ENCODE results near the gene THSD4.
"Not testable (repeated sequence)": the region's sequence is repeated elsewhere in the genome, so short reads cannot be mapped to it uniquely, and the experiment has no call there.

The THSD4 gene

DNA sequence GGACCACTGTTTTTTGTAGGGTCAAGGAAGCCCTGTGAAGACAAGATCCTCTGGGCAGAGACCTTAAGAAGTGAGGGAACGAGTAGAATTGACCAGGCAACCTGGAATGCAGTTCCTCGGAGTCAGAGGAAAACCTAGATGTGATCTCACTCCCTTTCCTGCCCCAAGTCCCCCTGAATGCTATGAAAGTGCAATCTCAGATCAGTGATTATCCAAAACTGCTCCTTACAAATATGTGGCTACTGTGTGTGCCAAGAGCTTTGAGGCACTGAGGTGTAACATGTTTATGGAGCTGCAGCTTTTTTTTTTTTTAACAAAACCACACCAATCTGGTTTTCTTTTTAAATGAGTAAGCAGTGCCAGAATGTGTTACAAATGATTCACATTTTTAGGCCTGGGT is 35.8 kb downstream of the THSD4 start:
- DNase-seq = no peak

DNA sequence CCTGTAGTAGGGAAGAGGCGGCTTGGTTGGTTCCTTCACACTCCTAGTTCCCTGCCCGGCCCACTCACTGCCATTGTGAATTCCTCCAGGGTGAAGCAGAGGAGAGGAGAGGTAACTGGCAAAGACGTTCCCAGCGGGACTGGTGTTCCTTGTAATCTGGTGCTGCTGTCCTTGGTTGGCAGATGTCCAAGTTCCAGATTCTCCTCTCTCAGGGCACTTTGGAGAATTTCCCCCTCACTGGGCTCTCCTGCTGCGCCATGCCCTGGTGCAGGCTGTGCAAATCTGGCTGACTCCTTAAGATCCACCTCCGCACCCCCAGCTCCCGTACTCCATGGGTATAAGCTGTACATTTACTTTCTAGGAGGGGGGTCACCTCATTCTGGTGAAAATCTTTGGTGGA is 37.3 kb downstream of the THSD4 start:
- DNase-seq = no peak

DNA sequence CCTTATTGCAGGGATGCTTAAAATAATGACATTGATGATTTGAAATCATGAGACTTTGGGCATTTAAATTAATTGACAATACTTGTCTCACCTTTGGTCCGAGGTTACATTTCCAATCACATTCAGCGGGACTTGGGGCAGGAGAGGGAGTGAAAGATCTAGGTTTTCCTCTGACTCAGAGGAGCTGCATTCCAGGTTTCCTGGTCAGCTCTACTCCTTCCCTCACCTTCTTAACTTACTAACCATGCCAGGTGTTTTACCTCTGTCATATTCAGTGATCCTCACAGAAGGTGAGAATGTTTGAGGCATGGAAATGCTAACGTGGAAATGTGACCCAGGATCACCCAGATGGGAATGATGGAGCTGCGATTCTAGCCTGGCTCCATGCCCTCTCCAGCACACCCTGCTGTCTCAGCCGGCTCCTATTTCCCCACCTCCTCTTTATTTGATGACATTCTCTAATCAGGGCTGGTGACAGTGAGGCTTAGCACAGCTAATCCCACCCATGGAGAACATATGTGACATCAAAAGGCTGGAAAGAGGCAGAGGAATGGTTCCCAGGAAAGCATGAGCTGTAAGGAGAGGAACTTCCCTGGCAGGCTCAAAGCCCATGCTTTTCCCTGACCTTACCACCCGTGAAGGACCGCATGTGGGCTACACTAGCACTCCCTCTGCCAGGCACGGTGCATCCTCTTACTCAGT is 38.7 kb downstream of the THSD4 start:
- DNase-seq = no peak

DNA sequence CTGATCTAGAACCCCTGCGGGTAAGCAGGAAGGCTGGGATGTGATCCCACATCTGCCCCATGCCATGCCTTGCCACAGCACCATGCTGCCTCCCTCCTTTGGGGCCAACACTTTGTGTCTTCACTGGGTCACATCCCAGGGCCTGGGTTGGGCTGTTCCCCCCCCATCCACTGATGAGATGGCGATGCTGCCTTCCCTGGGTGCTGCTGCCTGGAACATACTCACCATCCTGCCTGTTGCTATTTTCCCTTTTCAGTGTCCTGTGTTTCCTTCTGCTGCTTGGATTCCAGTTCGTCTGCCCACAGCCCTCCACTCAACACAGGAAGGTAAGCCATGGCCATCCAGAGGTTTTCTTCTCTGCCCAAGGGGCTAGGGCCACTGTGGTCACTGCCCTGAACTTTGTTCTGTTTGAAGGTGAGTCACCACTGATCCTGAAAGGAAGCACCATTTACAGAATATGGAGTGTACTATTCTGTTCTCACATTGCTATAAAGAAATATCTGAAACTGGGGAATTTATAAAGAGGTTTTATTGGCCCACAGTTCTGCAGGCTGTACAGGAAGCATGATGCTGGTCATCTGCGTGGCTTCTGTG is 39.4 kb downstream of the THSD4 start:
- no peak for DNase-seq

DNA sequence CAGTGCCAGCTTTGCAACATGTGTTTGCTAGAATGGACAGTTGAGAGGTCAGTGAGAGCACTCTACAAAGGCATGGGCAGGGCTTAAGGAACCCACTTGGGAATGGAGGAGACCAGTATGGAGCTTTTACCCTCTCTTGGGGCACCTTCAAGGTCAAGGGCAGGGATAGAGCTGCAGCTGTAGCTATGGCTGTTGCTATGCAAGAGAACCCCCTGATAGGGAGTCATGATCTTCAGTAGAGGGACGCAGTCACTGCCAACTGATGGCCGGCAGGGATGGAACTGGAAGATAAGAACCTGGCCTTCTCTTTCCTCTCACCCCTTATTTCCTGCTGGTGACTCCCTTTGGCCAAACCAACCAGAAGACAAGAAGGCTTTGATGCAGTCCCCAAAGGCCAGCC is 40.3 kb downstream of the THSD4 start:
- DNase-seq = no peak

DNA sequence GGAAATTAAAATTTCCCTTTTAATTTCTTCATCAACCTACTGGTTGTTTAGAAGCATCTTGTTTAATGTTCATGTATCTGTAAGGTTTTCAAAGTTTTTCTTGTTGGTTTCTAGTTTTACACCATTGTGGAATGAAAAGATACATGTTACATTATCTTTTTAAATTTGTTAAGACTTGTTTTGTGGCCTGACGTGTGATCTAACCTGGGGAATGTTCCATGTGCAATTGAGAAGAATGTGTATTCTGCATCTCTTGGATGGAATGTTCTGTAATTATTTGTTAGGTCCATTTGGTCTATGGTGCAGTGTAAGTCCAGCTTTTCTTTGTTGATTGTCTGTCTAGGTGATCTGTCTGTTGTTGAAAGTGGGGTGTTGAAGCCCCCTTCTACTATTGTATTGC is 45.7 kb downstream of the THSD4 start:
- DNase-seq = no peak

DNA sequence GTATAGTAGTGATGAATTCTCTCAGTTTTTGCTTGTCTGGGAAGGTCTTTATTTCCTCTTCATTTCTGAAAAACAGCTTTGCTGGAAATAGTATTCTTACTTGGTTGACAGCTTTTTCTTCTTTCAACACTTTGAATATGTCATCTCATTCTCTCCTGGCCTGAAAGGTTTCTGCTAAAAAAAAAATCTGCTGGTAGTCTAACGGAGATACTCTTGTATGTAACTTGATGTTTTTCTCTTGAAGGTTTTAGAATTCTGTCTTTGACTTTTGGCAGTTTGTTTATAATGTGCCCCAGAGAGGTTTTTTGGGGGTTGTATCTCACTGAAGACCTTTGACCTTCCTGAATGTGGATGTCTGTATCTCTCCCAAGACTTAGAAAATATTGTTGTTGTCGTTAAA is 47.0 kb downstream of the THSD4 start:
- no peak for DNase-seq

DNA sequence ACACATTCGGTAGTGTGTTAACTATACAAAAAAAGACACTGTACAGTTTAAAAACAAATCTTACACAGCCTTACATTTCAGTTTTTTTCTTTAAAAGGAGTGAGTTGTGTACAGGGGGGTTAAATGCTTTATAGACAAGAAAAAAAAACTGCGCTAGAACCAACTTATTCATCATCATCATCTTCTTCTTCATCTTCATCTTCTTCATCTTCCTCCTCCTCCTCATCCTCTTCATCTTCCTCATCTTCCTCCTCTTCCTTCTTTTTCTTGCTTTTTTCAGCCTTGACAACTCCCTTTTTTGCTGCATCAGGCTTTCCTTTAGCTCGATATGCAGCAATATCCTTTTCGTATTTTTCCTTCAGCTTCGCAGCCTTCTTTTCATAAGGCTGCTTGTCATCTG is 49.3 kb downstream of the THSD4 start:
- DNase-seq = not testable (repeated sequence)

DNA sequence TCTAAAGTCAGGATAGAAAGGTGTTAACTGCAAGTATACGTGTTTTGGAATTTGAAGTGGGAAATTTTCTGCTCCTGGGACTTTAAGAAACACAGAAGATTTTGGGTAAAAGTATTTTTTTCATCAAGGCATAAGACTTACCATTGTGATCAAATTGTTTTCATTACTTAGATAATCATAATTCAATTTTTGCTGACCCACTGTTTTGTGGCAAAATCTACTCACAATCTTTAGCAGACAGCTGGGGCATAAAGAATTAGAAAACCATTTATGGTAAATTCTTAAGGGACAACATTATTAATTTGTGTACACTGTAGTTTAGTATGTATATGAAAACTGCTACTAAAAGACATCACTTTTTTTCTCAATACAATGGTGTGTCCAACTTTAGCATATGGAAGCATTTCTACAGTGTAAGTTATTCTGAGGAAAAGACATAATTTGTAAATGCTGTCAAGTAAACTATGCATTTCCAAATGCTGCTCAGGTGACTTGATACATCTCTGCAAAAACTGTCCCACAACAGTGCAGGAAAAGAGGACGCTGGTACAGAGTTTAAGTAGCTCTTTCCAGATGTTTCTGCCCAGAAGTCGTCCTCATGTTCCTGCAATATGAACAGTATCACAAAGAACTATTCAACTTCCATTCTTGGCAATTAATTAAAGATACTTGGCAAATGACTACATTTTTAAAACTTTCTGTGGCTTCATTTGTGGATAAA is 52.3 kb downstream of the THSD4 start:
- DNase-seq = no peak

DNA sequence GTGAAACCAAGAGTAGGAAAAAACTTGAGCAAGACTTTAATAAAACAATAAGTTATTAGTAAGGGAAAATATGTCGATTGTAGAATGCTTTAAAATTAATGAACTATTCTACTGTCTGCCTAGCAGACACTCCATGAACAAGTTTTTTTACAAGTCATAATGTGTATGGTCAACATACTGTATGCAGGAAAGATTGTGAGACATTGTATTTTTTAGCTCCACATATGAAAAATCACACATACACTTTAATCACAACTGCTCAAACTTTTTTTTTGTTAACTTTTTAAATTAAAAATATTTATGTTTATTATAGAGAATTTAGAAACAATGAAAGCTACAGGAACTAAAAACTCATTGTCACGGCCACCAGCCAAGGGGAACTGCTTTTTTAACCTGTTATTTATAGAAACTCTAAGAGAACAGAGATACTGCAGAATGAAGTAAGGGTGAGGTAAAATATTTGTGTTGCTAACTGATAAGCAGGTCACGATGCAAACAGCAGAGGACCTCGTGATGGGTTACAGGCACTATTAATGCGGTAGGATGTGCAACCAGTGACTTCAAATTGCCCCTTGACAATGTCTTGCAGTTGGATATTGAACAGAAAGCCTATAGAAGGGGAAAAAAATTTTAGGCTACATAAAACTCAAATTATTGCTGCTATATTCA is 53.0 kb downstream of the THSD4 start:
- DNase-seq = no peak

DNA sequence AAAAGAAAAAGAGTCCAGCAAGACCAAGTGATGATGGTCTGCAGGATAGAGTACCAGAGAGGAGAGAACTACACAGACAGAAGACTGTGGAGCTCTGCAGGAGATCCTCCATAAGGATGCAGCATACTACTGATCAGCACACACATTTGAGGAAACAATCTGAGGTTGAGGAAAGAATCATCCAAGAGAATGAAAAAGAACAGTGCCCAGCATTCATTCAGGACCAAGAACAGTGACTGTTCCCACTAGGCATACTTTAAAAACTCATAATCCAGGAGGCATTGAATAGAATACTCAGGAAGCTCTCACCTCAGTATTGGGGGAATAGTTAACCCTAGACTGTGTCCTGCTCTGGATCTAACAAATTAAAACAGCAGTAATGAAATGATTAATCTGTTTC is 54.9 kb downstream of the THSD4 start:
- no peak for DNase-seq

DNA sequence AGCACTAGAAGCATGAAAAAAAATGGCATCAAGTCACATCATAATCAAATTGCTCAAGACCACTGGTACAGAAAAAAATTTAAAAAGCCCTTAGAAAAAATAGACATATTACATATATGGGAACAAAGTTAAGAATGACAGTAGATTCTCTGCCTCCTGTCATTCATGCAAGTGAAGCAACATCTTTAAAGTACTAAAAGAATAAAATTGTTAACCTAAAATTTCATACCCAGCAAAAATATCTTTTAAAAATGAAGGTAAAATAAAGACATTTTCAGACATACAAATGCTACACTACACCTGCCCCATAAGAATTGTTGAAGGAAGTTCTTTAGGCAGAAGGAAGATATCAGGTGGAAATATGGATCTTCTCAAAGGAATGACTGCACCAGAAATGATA is 55.9 kb downstream of the THSD4 start:
- DNase-seq = no peak

DNA sequence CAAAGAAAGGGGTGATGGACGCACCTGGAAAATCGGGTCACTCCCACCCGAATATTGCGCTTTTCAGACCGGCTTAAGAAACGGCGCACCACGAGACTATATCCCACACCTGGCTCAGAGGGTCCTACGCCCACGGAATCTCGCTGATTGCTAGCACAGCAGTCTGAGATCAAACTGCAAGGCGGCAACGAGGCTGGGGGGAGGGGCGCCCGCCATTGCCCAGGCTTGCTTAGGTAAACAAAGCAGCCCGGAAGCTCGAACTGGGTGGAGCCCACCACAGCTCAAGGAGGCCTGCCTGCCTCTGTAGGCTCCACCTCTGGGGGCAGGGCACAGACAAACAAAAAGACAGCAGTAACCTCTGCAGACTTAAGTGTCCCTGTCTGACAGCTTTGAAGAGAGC is 59.1 kb downstream of the THSD4 start:
- not testable (repeated sequence) for DNase-seq

DNA sequence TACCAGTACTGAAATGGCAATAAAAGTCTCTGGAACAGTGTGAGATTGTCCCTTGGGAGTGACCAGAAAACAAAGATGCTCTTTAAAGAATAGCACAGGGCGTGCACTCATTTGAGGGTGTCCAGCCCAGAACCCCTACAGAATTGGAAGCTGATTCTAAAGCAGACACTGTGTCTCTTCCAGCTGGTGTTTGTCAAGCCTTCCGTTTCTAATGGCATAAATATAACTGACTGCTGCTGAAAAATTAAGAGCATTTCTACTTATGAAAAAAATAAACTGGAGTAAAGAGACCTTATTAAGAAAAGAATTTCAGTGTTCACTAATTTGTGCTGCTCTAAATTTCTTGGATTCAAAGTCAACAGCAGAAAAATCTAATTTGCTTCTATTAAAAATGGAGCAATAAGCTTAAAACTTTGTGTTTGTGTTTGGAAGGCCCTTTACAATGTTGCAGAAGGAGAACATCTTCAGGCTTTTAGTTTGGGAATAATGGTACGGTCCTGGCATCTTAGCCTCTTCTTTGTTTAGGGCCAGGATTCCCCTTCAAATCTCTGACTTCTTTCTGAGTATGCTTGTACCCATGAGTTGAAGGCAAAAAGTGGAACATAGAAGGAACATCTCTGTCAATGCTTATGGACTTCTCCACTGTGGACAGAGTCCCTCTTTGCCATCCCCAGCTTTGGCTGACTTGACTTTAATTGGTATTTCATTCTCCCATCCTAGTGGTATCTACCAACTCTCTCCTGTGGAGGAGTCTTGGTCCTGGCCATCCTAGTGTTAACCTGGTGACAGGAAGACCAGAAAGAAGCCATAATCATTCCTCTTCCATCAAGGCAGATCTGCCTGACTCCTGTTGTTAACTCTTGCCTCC is 65.9 kb downstream of the THSD4 start:
- no peak for DNase-seq

DNA sequence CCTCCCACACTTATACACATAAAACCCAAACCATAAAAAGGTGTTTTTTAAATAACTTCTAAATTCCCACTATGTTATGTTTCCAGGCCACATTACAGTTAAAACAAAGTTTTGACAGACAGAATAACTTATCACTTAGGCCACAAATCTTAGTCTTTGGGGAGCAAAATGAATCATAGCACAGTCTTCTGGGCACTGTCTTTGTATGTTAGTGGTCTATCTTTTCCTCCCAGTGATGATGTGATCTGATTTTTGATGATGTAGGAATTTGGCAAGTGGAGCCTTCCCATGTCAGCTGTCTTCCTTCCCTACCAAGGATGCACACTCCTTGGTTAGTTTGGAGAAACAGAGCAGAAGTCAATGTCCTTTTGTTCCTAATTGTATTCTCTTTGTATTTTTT is 67.3 kb downstream of the THSD4 start:
- no peak for DNase-seq

DNA sequence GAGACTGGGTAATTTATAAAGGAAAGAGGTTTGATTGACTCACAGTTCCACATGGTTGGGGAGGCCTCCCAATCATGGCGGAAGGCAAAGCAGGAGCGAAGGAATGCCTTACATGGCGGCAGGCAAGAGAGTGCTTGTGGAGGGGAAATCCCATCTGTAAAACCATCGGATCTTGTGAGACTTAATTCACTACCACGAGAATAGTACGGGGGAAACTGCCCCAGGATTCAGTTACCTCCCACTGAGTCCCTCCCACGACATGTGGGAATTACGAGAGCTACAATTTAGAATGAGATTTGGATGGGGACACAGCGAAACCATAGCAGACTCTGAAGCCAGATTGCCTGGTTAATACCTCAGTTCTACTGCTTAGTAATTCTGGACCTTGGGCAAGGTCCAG is 67.8 kb downstream of the THSD4 start:
- DNase-seq = no peak

DNA sequence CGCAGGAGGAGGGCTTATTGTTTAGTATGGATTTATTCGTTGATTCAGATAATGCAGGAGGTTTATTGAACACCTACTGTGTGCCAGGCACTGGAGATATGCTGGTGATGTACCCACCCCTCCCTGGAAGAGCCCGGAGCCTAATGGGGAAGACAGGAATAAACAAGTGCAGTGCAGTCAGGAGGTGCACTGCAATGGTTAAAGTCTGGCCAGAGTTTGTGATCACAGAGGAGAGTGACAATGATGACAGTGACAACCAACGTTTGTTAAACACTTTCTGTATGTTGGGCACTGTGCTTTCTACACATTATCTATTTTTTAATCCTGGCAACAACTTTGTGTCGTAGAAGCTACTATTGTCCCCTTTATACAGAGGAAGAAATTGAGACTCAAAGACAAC is 70.4 kb downstream of the THSD4 start:
- no peak for DNase-seq

DNA sequence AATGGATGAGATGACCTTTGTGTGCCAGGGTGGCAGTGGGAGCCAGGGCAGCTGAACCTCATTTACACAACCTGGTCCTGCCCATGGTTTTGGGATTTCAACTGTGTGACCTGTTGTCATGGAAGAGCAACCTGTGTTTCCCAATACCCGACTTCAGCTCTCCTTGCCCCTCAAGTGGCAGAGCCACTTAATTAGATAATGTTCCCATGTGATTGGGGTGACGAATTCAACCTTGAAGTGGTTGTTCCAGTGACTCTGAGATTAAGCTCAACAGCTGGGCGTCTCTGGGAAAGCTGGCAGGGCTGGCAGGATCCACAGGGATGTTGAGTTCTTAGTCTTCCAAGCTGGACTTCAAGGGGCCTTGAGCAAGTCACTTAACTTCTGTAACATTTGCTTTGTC is 71.0 kb downstream of the THSD4 start:
- no peak for DNase-seq

DNA sequence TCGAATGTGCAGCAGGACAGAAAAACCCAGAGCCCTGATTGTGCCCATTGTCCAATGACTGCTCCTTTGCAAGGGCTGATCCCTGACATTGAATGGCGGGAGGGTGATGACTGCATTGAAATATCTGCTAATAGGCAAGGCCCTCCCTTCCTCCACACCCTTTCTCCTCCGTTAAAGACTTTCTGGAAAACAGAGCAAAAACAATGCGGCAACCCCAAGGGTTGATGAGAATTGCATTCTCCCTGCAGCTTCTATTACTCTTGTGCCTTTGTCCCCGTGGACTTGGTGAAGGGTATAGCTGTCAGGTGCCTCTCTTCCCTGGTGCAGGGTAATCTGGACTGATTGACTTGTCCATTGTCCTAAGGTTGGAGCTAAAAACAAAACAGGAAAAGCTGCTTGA is 71.8 kb downstream of the THSD4 start:
- no peak for DNase-seq

DNA sequence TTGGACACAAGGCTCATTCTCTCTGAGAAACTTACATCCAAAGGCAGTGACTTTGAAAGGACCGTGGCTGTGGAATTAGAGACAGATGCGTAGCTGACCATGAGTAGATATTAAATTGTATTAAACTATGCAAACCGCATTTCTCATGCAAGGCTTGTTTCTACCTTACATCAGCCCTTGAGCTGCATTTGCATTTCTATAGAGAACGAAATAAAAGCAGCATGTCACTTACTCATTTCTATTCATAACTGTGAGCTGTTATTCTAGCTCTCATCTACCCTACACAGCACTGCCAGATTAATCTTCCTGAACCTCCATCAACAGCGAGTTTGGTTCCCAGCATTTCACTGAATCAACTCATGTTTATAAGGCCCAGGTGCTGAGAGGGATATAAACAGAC is 72.3 kb downstream of the THSD4 start:
- DNase-seq = no peak

DNA sequence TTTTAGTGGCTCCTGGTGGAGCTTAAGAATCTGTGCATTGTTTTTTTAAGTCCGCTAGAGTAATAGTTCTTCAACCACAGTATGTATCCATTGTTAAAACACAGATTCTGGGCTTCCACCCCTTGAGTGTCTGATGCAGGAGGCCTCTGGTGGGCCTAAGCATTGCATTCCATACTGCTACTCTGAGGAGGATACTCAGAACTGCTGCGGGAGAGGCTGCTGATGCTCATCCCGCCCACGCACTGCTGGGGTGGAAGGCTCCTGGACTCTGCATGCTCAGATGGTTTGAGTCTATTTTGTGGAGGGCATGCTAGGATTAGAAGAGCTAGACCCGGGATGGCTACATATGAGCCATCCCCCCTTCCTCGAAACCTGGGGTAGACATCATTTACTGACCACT is 74.4 kb downstream of the THSD4 start:
- no peak for DNase-seq

DNA sequence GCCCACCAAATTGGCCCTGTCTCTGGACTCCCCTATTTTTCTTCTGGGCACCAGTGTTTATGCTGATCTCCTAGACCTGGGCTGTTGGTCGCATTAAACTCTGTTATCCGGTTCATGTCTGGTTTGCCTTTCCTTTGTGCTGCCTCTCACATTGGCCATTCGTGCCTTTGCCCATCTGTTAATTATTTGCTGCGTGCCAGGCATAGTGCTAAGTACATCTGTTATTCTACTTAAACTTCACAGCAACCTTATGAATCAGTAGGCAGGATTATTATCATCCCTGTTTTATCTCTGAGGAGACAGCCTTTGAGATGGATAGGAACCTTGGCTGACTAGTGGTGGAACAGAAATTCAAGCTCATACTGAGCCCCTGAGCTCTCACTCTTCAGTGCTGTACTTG is 76.0 kb downstream of the THSD4 start:
- no peak for DNase-seq

DNA sequence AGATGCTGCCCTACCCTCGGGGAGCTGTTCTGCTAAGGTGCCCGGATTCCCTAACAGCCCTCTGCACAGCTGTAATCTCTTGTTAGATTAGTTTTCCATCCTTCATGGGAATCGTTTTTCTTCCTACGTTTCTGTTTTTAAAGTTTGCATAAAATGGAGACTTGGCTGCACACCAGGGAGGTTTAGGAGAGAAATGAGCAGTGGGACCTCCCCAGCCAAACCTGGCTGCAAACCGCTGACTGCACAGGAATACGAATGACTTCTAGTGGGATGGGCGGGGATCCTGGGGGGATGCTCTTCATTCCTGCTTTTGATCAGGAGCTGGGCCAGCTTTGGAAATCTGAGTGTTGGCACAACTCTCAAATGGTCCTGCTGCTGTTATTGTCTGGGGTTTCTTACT is 77.5 kb downstream of the THSD4 start:
- no peak for DNase-seq

Measured in CD4-positive, alpha-beta T cell treated with Interleukin-12 subunit alpha and Interleukin-12 subunit beta, for 1 hour (primary cell).